Measurements from ENCODE around the gene SELENOI. TPM values are rescaled to one million over a fixed set of nuclear protein-coding genes. Genes with fewer than 3 reads are reported as not detected.

Gene SELENOI
- total RNA-seq, 1 donor from 2014 or later: 14.8 TPM

- H3K4me3 ChIP-seq: no peak overlapping the region
- H3K27ac ChIP-seq: no peak overlapping the region
- intact Hi-C loops (cut with DNase I): no loop called here
- DNase-seq (no peak), ATAC-seq (no peak)
- H3K36me3 ChIP-seq: peaks cover 8% of the 10 kb centered on the region
- TF ChIP-seq CTCF (IDR thresholded peaks at IDR 0.05): no peak
- H3K27me3 ChIP-seq: peaks cover 4% of the 10 kb centered on the region
- H3K4me1 ChIP-seq: peaks cover 3% of the 10 kb centered on the region
- H3K9me3 ChIP-seq: no peaks in the 10 kb centered on the region
Observed at GRCh38 chr2:26396734-26397298, 50.9 kb downstream of the SELENOI start.

GRCh38 chr2:26399771-26400376 is 53.9 kb downstream of the SELENOI start:
- intact Hi-C loops (cut with DNase I): no loop called here
- H3K27ac ChIP-seq: no peak overlapping the region
- DNase-seq: no peak
- no peaks in the 10 kb centered on the region for H3K9me3 ChIP-seq
- no peaks in the 10 kb centered on the region for H3K36me3 ChIP-seq
- no peak overlapping the region for H3K4me3 ChIP-seq
- no peak for TF ChIP-seq CTCF (IDR thresholded peaks at IDR 0.05)
- no peak for ATAC-seq
- H3K4me1 ChIP-seq: peaks cover 7% of the 10 kb centered on the region
- H3K27me3 ChIP-seq: peaks cover 10% of the 10 kb centered on the region

- Histone ChIP-seq H3K9me3 (no peaks in the 10 kb centered on the region), H3K27ac (no peak overlapping the region), H3K4me1 (peaks cover 7% of the 10 kb centered on the region), H3K27me3 (peaks cover 10% of the 10 kb centered on the region), H3K4me3 (no peak overlapping the region), H3K36me3 (no peaks in the 10 kb centered on the region)
- TF ChIP-seq CTCF (IDR thresholded peaks at IDR 0.05): no peak
- intact Hi-C loops (cut with DNase I): no loop called here
- ATAC-seq (no peak), DNase-seq (no peak)
Observed at GRCh38 chr2:26400723-26401122, 54.8 kb downstream of the SELENOI start.

- Histone ChIP-seq H3K27ac (no peak within 1 kb of the TSS), H3K27me3 (peaks cover 10% of the 10 kb centered on the region), H3K4me1 (peaks cover 7% of the 10 kb centered on the region), H3K36me3 (no peaks in the 10 kb centered on the region), H3K4me3 (no peak within 1 kb of the TSS), H3K9me3 (no peaks in the 10 kb centered on the region)
- no peak for TF ChIP-seq CTCF (IDR thresholded peaks at IDR 0.05)
- ATAC-seq: peak; percentile 70
- DNase-seq: peak; percentile 74
- intact Hi-C loops (cut with DNase I): no loop called here
Observed at GRCh38 chr2:26401739-26402541, 56.0 kb downstream of the SELENOI start, which contains the start of gene DRC1. DRC1 (plus strand) TSS chr2:26401920; CDS start chr2:26401990, 70 bp downstream.

- no peak overlapping the region for H3K4me3 ChIP-seq
- no peak overlapping the region for H3K27ac ChIP-seq
- no peaks in the 10 kb centered on the region for H3K27me3 ChIP-seq
- H3K36me3 ChIP-seq: no peaks in the 10 kb centered on the region
- TF ChIP-seq CTCF (IDR thresholded peaks at IDR 0.05): no peak
- DNase-seq: no peak
- no peaks in the 10 kb centered on the region for H3K4me1 ChIP-seq
- H3K9me3 ChIP-seq: no peaks in the 10 kb centered on the region
- intact Hi-C loops (cut with DNase I): no loop called here
- no peak for ATAC-seq
Observed at GRCh38 chr2:26407526-26407925, 61.6 kb downstream of the SELENOI start.
